ENCODE results near the gene ATP10A. TPM values are rescaled to one million over a fixed set of nuclear protein-coding genes. Genes with fewer than 3 reads are reported as not detected.

Gene ATP10A
- total and polyA plus RNA-seq, 8 donors = 1.5 to 15.2 (median 3.2) TPM

DNA sequence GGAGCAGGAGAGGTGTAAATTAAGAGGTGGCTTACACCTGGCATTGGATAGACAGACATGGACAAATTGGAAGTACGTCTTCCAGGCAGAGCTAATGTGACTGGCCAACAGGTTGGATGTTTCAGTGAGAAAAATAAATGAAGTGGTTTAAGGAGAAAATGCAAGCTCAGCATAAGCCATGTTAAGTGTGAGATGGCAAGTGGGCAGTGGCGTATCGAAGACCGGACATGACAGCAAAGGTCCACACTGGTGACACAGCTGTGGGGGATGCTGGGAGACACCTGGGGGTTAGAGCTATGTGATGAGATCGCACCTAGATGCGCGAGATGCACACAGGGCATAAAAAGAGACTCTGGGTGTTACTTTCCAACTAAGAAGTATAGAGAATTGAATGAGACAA is 3.7 kb upstream of the ATP10A start:
- H3K4me3 ChIP-seq = no peak overlapping the region
- H3K4me1 ChIP-seq = peaks cover 0 to 17% (median 11%) of the 10 kb centered on the region in 4 donors
- 91 to 94% (median 93%) methylated on average over 7 of the region's 7 CpGs for WGBS, 5 donors
- no peak for DNase-seq
- no peak overlapping the region for H3K27ac ChIP-seq
- TF ChIP-seq, protein P1, sequence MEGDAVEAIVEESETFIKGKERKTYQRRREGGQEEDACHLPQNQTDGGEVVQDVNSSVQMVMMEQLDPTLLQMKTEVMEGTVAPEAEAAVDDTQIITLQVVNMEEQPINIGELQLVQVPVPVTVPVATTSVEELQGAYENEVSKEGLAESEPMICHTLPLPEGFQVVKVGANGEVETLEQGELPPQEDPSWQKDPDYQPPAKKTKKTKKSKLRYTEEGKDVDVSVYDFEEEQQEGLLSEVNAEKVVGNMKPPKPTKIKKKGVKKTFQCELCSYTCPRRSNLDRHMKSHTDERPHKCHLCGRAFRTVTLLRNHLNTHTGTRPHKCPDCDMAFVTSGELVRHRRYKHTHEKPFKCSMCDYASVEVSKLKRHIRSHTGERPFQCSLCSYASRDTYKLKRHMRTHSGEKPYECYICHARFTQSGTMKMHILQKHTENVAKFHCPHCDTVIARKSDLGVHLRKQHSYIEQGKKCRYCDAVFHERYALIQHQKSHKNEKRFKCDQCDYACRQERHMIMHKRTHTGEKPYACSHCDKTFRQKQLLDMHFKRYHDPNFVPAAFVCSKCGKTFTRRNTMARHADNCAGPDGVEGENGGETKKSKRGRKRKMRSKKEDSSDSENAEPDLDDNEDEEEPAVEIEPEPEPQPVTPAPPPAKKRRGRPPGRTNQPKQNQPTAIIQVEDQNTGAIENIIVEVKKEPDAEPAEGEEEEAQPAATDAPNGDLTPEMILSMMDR (IDR thresholded peaks at IDR 0.05) = no peak
- TF ChIP-seq EP300 (IDR thresholded peaks at IDR 0.05) (no peak), POLR2AphosphoS5 (IDR thresholded peaks at IDR 0.05) (no peak), POLR2A (IDR thresholded peaks at IDR 0.05) (no peak)
- no peaks in the 10 kb centered on the region for H3K36me3 ChIP-seq
- intact Hi-C loops (cut with DNase I; ENCODE audit: low total_unique reads) = no loop called here
- H3K27me3 ChIP-seq = peaks cover 0 to 10% (median 9%) of the 10 kb centered on the region in 3 donors
- no peaks in the 10 kb centered on the region for H3K9me3 ChIP-seq

DNA sequence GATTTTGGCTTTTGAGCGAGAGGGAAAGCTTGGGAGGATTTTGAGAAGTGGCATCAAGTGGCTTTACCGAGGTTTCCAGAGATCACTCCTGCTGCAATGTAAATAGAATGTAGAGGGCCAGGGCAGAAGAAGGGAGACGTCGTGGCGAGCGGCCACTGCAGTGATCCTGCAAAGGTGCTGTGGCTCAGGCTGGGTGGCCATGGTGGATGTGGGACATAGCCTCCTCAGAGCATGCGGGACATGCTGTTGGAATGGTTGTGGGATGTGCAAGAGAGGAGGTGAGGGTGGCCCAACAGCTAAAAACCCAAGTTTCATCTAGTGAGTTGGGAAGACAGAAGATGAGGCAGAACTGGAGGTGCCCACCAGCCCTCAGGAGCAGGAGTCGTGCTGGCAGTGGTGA is 3.1 kb upstream of the ATP10A start:
- Histone ChIP-seq H3K9me3 (no peaks in the 10 kb centered on the region), H3K36me3 (no peaks in the 10 kb centered on the region), H3K4me3 (no peak overlapping the region), H3K27me3 (peaks cover 0 to 10% (median 9%) of the 10 kb centered on the region in 3 donors), H3K27ac (no peak overlapping the region), H3K4me1 (peaks cover 0 to 23% (median 16%) of the 10 kb centered on the region in 4 donors)
- intact Hi-C loops (cut with DNase I; ENCODE audit: low total_unique reads) = no loop called here
- no peak for DNase-seq
- TF ChIP-seq EP300 (IDR thresholded peaks at IDR 0.05) = no peak
- no peak for TF ChIP-seq POLR2AphosphoS5 (IDR thresholded peaks at IDR 0.05)
- TF ChIP-seq, protein P1 (IDR thresholded peaks at IDR 0.05) = no peak
- no peak for TF ChIP-seq POLR2A (IDR thresholded peaks at IDR 0.05)
- WGBS, 5 donors = 88 to 94% (median 91%) methylated on average over 8 of the region's 8 CpGs

DNA sequence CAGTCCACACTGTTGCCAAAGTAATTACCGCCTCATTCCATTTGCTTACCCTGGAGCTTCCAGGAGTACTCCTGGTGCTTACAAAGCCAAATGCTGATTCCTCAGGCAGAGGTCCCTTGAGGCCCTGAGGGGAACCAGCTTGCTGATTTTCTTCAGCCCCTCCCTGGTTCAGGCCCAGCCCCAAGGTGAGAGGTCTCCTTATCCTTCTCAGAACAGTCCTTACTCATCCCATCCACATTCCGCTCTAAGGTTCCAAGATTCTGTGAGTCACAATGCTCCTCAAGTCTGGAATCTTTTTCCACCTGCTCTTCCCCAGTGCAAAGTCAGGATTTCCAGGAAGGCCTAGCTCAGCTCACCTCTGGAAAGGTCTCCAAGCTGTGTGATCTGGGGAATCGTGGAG is 1.8 kb upstream of the ATP10A start:
- Histone ChIP-seq H3K27ac (no peak overlapping the region), H3K4me3 (no peak overlapping the region), H3K36me3 (no peaks in the 10 kb centered on the region), H3K9me3 (no peaks in the 10 kb centered on the region), H3K4me1 (peaks cover 2 to 35% (median 26%) of the 10 kb centered on the region in 4 donors), H3K27me3 (peaks cover 0 to 10% (median 9%) of the 10 kb centered on the region in 3 donors)
- TF ChIP-seq EP300 (IDR thresholded peaks at IDR 0.05) (no peak), POLR2A (IDR thresholded peaks at IDR 0.05) (no peak), POLR2AphosphoS5 (IDR thresholded peaks at IDR 0.05) (no peak)
- TF ChIP-seq, protein P1 (IDR thresholded peaks at IDR 0.05) = no peak
- DNase-seq = no peak
- intact Hi-C loops (cut with DNase I; ENCODE audit: low total_unique reads) = no loop called here
- WGBS, 5 donors = 95 to 100% (median 96%) methylated on average over 3 of the region's 3 CpGs

DNA sequence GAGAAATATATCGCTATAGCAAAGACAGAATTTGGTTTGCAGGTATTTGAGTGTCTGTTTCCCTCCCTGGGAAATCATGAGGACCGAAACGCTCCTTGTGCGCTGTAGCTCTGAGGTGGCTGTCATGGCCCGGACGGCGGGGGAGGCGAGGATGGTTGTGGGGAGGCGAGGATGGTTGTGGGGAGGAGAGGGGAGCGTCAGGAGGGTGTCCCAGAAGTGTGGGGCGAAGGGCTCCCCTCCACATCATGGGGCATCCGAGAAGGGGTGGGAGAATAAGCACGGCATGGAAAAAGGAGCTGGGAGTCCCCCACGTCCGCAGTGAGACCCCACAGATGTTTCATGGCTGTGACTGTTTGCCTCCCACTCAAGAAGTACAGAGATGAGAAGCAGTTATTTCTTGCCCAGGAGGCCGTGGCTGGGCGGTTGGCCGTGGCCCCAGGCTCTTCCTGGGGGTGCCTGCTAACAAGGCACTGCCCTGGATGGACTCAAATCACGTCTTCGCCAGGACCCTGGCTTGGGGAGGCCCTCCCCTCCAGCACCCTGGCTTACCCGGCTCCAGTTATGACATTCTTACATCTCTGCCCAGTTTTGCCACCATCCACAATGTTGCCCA is 947 bp upstream of the ATP10A start:
- peaks cover 10 to 44% (median 31%) of the 10 kb centered on the region in 4 donors for H3K4me1 ChIP-seq
- no peak for DNase-seq
- intact Hi-C loops (cut with DNase I; ENCODE audit: low total_unique reads) = no loop called here
- H3K9me3 ChIP-seq = no peaks in the 10 kb centered on the region
- TF ChIP-seq POLR2AphosphoS5 (IDR thresholded peaks at IDR 0.05) (no peak), EP300 (IDR thresholded peaks at IDR 0.05) (no peak), POLR2A (IDR thresholded peaks at IDR 0.05) (no peak)
- TF ChIP-seq, protein P1 (IDR thresholded peaks at IDR 0.05) = no peak
- peak overlapping the region; percentile 62 to 65 (median 64) for H3K4me3 ChIP-seq
- H3K27me3 ChIP-seq = peaks cover 0 to 10% (median 9%) of the 10 kb centered on the region in 3 donors
- WGBS, 5 donors = 78 to 92% (median 85%) methylated on average over 21 of the region's 21 CpGs
- H3K36me3 ChIP-seq = no peaks in the 10 kb centered on the region
- H3K27ac ChIP-seq = peak overlapping the region in 2 of 5 donors; percentile 83 to 91

Data from stomach (tissue), 9 donors.